ENCODE results near the gene HIKESHI.

GRCh38 chr11:86374586-86374985, 72.5 kb downstream of the HIKESHI start, which contains the start of gene CCDC81:
- TF ChIP-seq CTCF (conservative IDR thresholded peaks at IDR 0.05) (no peak), ZFX (IDR thresholded peaks at IDR 0.05) (no peak)
